GM21717 (cell line): ENCODE measurements around the gene EPB41.
"Not testable (repeated sequence)": the region's sequence is repeated elsewhere in the genome, so short reads cannot be mapped to it uniquely, and the experiment has no call there.

Experiments used
- ATAC-seq: cut with Tn5 transposase; IDR thresholded peaks from one replicate; pipeline ENCODE4 v1.9.1; 2021; ENCODE audit warnings: mild to moderate bottlenecking, moderate library complexity; ENCODE audit not compliant: unreplicated experiment

The EPB41 gene

GRCh38 chr1:28914228-28915030 lies at the start of gene EPB41:
Gene EPB41 (plus strand): TSS chr1:28914569. CDS start chr1:28987438, 72,869 bp downstream.
- ATAC-seq: peak; percentile 83

GRCh38 chr1:28864695-28865094 lies 49.7 kb upstream of the EPB41 start:
- ATAC-seq: no peak

GRCh38 chr1:28865997-28866650 lies 48.2 kb upstream of the EPB41 start:
- no peak for ATAC-seq

- ATAC-seq: no peak
Measured at GRCh38 chr1:28867850-28868249, 46.5 kb upstream of the EPB41 start.

- ATAC-seq: no peak
Measured at GRCh38 chr1:28869952-28870351, 44.4 kb upstream of the EPB41 start.

GRCh38 chr1:28871631-28872401 lies 42.6 kb upstream of the EPB41 start:
- ATAC-seq: no peak

- not testable (repeated sequence) for ATAC-seq
Measured at GRCh38 chr1:28875134-28875533, 39.2 kb upstream of the EPB41 start.

GRCh38 chr1:28877132-28877781 lies 37.1 kb upstream of the EPB41 start:
- no peak for ATAC-seq

- ATAC-seq: no peak
Measured at GRCh38 chr1:28878796-28879195, 35.6 kb upstream of the EPB41 start.

- ATAC-seq: no peak
Measured at GRCh38 chr1:28882009-28882628, 32.2 kb upstream of the EPB41 start.

- ATAC-seq: no peak
Measured at GRCh38 chr1:28883242-28883616, 31.1 kb upstream of the EPB41 start.

- ATAC-seq: no peak
Measured at GRCh38 chr1:28885472-28885877, 28.9 kb upstream of the EPB41 start.

- ATAC-seq: no peak
Measured at GRCh38 chr1:28885977-28886730, 28.2 kb upstream of the EPB41 start.

GRCh38 chr1:28886731-28887418 lies 27.5 kb upstream of the EPB41 start:
- no peak for ATAC-seq

GRCh38 chr1:28887419-28887834 lies 26.9 kb upstream of the EPB41 start:
- no peak for ATAC-seq

- no peak for ATAC-seq
Measured at GRCh38 chr1:28887835-28888682, 26.3 kb upstream of the EPB41 start.

GRCh38 chr1:28888915-28889314 lies 25.5 kb upstream of the EPB41 start:
- no peak for ATAC-seq

GRCh38 chr1:28889357-28889756 lies 25.0 kb upstream of the EPB41 start:
- ATAC-seq: no peak
